ENCODE measurements around the gene PRADC1. TPM values are rescaled to one million over a fixed set of nuclear protein-coding genes. Genes with fewer than 3 reads are reported as not detected.

PRADC1 gene
- total RNA-seq, 1 experiment from 2014 or later = 12.9 TPM

- Mint-ChIP-seq H3K27me3 (ENCODE audit: low read depth) (peaks cover 60% of the 10 kb centered on the region), H3K4me3 (no peak overlapping the region), H3K9me3 (no peaks in the 10 kb centered on the region), H3K36me3 (no peaks in the 10 kb centered on the region), H3K4me1 (peaks cover 8% of the 10 kb centered on the region), H3K27ac (no peak overlapping the region)
- CTCF ChIA-PET = interaction anchor here (1.2 kb wide), 1 partner anchor 20 kb away, joined by 7 read pairs; no protein-coding TSS in a partner anchor
- POLR2A ChIA-PET = no interaction called here
- ATAC-seq (no peak), DNase-seq (ENCODE audit: low spot score) (no peak)
- TF ChIP-seq ZNF671 (CRISPR knock-in tag; IDR thresholded peaks at IDR 0.05) (no peak), RORB (CRISPR knock-in tag; IDR thresholded peaks at IDR 0.05) (no peak), FOXP1 (CRISPR knock-in tag; IDR thresholded peaks at IDR 0.05; ENCODE audit: borderline replicate concordance) (no peak), PRRX2 (CRISPR knock-in tag; IDR thresholded peaks at IDR 0.05) (no peak), E2F1 (CRISPR knock-in tag; IDR thresholded peaks at IDR 0.05) (no peak), ZNF512 (CRISPR knock-in tag; IDR thresholded peaks at IDR 0.05; ENCODE audit: borderline replicate concordance) (no peak), PREB (CRISPR knock-in tag; IDR thresholded peaks at IDR 0.05; ENCODE audit: borderline replicate concordance) (no peak), SMAD4 (CRISPR knock-in tag; IDR thresholded peaks at IDR 0.05) (no peak), ZNF263 (CRISPR knock-in tag; IDR thresholded peaks at IDR 0.05; ENCODE audit: low read depth) (no peak), ZNF425 (CRISPR knock-in tag; conservative IDR thresholded peaks at IDR 0.05) (no peak), ZSCAN18 (CRISPR knock-in tag; IDR thresholded peaks at IDR 0.05) (no peak), E2F4 (CRISPR knock-in tag; IDR thresholded peaks at IDR 0.05; ENCODE audit: borderline replicate concordance, low read depth) (no peak), NR2C2 (CRISPR knock-in tag; IDR thresholded peaks at IDR 0.05) (no peak), CDX4 (CRISPR knock-in tag; IDR thresholded peaks at IDR 0.05; ENCODE audit: borderline replicate concordance) (no peak), USF2 (CRISPR knock-in tag; IDR thresholded peaks at IDR 0.05) (no peak), AFF4 (CRISPR knock-in tag; IDR thresholded peaks at IDR 0.05; ENCODE audit: borderline replicate concordance) (no peak), HMGA2 (CRISPR knock-in tag; IDR thresholded peaks at IDR 0.05) (no peak)
Measured at GRCh38 chr2:73197579-73197978, 35.5 kb downstream of the PRADC1 start.

All from WTC11 (cell line).